ENCODE data around the gene MMP3. TPM values are rescaled to one million over a fixed set of nuclear protein-coding genes. Genes with fewer than 3 reads are reported as not detected.
"Not testable (repeated sequence)": the region's sequence is repeated elsewhere in the genome, so short reads cannot be mapped to it uniquely, and the experiment has no call there.

Gene MMP3
- total RNA-seq = not detected

DNA sequence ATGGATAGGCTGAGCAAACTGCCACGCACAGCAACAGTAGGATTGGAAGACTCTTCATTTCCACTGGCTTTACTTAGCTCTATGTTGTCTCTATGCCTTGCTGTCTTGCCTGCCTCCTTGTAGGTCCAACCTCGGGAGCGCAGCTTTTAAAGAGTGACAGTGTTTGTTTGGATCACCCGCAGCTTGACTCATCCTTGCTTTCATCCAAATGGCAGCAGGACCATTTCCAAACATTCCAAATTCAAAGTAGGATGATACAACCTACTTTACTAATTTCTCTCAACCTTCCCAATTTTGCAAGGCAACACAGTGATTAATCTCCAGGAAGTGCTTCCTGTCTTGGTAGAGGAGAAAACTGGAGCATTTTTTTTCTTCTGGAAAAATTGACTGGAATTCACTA, at the start of gene MMP3:
Gene MMP3 (minus strand): TSS at position 121 of the 400 bp plus-strand sequence. CDS start 63 bp downstream, at position 58.
- CTCF ChIA-PET = no interaction called here

DNA sequence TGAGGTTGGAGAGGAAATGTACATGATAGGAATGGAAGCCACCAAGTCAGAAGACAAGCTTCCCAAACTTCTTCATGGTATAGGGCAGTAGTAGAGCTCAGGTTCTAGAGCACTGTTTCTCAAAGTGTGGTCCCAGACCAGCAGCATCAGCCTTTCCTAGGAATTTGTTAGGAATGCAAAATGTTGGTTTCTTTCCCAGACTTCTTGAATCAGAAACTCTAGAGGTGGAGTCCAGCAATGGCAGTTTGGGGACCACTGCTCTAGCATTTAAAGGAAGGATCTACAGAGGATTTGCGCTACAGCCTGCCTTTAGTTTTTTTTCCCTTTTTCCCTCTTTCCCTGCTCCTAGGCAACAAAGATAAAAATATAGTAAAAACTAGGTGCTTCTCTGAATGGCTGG, 48.3 kb upstream of the MMP3 start:
- no peak for DNase-seq
- H3K4me1 Mint-ChIP-seq = no peaks in the 10 kb centered on the region
- ATAC-seq = no peak
- CTCF ChIA-PET = interaction anchor here (0.7 kb wide), 1 partner anchor 22 kb away, joined by 3 read pairs; no protein-coding TSS in a partner anchor
- no peaks in the 10 kb centered on the region for H3K36me3 Mint-ChIP-seq
- H3K9me3 Mint-ChIP-seq (ENCODE audit: low read depth) = peaks cover 4% of the 10 kb centered on the region
- no peak overlapping the region for H3K27ac Mint-ChIP-seq
- H3K4me3 Mint-ChIP-seq = no peak overlapping the region
- peaks cover 4% of the 10 kb centered on the region for H3K27me3 Mint-ChIP-seq

More for the DNA sequence above, at the start of gene MMP3:
- Mint-ChIP-seq H3K36me3 (no peaks in the 10 kb centered on the region), H3K27ac (no peak within 1 kb of the TSS), H3K9me3 (ENCODE audit: low read depth) (no peaks in the 10 kb centered on the region), H3K4me3 (no peak within 1 kb of the TSS), H3K27me3 (peaks cover 2% of the 10 kb centered on the region), H3K4me1 (no peaks in the 10 kb centered on the region)
- DNase-seq (no peak), ATAC-seq (no peak)

DNA sequence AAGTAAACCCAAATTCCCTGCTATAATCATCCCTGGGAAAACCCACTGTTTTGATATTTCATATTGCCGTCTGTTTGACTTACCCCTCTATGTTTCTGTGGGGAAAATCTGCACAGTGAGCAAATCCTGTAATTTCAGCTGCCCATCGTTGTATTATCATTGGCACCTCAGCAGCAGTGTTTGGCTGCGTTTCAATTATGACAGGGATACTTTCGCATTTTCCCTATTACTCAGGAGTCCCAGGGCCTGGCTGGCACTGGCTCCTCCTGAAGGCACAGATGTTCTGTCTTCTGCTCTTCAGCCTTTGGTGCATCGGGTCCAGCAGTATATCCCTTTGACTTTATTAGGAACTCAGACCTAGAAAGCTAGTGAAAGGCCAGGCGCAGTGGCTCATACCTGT, 43.6 kb upstream of the MMP3 start:
- Mint-ChIP-seq H3K9me3 (ENCODE audit: low read depth) (no peaks in the 10 kb centered on the region), H3K27me3 (peaks cover 4% of the 10 kb centered on the region), H3K4me1 (peaks cover 2% of the 10 kb centered on the region), H3K4me3 (no peak overlapping the region), H3K36me3 (no peaks in the 10 kb centered on the region), H3K27ac (no peak overlapping the region)
- CTCF ChIA-PET = no interaction called here
- DNase-seq = no peak
- no peak for ATAC-seq

DNA sequence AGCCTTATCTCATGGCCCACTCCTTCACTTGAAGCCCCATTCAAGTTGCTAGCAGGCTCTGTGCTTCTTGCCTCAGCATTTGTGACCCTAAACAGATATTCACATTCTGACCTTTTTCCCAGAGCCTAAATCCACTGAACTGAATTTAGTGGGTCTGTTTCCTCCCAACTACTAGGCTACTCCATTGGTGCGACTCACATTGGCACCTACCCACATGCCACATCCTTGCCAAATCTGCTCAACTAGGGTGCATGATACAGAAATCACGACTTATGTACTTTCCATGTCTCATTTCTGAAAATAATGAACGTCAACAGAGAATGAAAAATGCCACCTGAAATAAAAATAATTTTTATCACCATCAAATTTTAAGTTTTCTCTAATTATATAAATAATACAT, 39.7 kb upstream of the MMP3 start:
- DNase-seq = no peak
- Mint-ChIP-seq H3K4me1 (peaks cover 2% of the 10 kb centered on the region), H3K27me3 (peaks cover 3% of the 10 kb centered on the region), H3K36me3 (no peaks in the 10 kb centered on the region), H3K27ac (no peak overlapping the region), H3K4me3 (no peak overlapping the region), H3K9me3 (ENCODE audit: low read depth) (no peaks in the 10 kb centered on the region)
- no peak for ATAC-seq
- CTCF ChIA-PET = no interaction called here

DNA sequence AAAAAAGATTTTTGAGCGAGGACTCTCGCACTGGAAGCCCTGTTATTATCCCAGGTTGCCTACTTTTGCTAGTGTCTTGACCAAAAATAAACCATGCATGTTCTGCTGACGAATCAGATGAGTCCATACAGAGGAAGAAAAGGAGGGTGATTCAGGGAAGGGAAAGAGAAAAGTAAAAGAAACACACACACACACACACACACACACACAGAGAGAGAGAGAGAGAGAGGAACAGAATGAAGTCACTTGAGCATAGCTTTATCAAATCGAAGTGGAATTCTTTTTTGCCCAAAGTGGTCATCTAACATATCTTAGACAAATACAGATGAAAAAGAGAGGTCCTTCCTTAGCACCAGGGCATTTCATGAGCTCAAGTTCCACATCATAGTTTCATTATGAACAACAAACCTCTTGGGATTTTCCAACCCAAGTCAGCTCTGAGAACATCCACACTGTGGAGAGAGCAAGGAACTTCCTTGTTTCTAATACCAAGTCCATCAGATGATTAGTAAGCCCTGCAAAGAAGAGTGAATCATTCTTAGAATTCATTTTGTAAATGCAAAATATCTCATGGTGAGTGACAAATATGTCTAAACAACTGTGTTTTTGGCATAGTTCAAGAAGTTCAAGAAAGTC, 39.1 kb upstream of the MMP3 start:
- Mint-ChIP-seq H3K27ac (no peak overlapping the region), H3K4me1 (peaks cover 2% of the 10 kb centered on the region), H3K36me3 (no peaks in the 10 kb centered on the region), H3K27me3 (peaks cover 3% of the 10 kb centered on the region), H3K9me3 (ENCODE audit: low read depth) (no peaks in the 10 kb centered on the region), H3K4me3 (no peak overlapping the region)
- ATAC-seq (no peak), DNase-seq (no peak)
- CTCF ChIA-PET = no interaction called here

DNA sequence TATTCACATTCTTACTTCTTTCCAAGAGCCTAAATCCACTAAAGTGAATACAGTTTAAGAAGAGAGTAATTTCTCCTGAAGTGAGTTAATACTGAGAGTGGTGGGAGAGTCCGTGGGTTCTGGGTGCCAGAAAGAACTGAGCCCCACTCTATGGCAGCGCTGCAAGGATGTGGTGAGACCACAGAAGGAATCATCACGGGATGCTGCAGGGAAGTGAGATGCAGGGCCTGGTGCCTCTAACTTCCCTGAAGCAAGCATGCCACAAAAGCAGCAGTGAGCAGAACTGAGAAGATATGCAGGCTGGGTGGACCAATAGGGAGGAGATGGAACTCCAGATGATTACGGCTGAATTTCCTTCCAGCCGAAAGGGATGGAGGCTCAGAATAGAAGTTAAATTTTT, 36.4 kb upstream of the MMP3 start:
- H3K36me3 Mint-ChIP-seq = no peaks in the 10 kb centered on the region
- no peaks in the 10 kb centered on the region for H3K9me3 Mint-ChIP-seq (ENCODE audit: low read depth)
- no peak overlapping the region for H3K4me3 Mint-ChIP-seq
- ATAC-seq (no peak), DNase-seq (no peak)
- H3K4me1 Mint-ChIP-seq = peaks cover 2% of the 10 kb centered on the region
- no peak overlapping the region for H3K27ac Mint-ChIP-seq
- peaks cover 3% of the 10 kb centered on the region for H3K27me3 Mint-ChIP-seq
- CTCF ChIA-PET = no interaction called here

DNA sequence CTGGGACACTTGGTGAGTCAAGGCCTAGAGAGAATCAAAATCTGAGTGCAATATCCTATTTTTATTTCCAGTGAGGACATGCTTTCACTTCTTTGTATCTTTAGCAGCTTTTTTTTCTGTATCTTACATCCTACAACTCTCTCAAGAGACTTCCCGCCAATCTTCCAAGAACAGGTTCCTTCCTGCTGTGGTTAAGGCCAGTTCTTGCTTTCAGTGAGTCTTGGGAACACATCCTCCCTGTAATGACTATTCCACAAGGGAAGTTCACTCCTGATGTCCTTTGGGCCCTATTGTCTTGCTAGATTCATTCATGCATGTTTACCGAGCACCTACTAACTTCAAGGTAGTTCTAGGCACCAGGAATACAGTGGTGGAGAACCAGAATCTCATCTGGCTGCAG, 35.2 kb upstream of the MMP3 start:
- H3K9me3 Mint-ChIP-seq (ENCODE audit: low read depth) = no peaks in the 10 kb centered on the region
- H3K36me3 Mint-ChIP-seq = no peaks in the 10 kb centered on the region
- H3K4me3 Mint-ChIP-seq = no peak overlapping the region
- no peak for ATAC-seq
- DNase-seq = no peak
- peaks cover 3% of the 10 kb centered on the region for H3K27me3 Mint-ChIP-seq
- CTCF ChIA-PET = no interaction called here
- no peak overlapping the region for H3K27ac Mint-ChIP-seq
- H3K4me1 Mint-ChIP-seq = peaks cover 2% of the 10 kb centered on the region

DNA sequence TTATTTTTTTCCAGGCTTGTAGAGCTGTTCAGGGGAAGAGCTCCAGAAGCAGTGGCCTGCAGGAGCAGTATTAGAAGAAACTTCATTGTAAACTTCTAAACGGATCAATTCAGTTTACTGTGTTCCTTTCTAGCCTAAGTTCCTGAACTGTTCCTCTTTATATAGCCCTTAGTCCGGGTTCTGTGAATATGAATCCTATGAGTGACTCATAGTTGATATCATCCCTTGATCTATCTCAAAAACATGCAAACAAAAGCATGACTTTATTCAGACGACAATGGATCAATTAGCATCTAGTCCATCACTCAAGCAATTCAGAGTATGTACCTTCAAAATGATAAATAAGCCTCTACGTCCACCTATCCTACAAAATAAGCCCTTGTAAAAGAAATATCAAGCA, 31.4 kb upstream of the MMP3 start, which contains the start of gene MMP12:
Gene MMP12 (minus strand): TSS at position 131 of the 400 bp plus-strand sequence. CDS start 45 bp downstream, at position 86.
- Mint-ChIP-seq H3K27ac (no peak within 1 kb of the TSS), H3K27me3 (peaks cover 2% of the 10 kb centered on the region), H3K36me3 (no peaks in the 10 kb centered on the region), H3K4me3 (no peak within 1 kb of the TSS), H3K4me1 (no peaks in the 10 kb centered on the region), H3K9me3 (ENCODE audit: low read depth) (no peaks in the 10 kb centered on the region)
- ATAC-seq (no peak), DNase-seq (no peak)
- CTCF ChIA-PET = no interaction called here

DNA sequence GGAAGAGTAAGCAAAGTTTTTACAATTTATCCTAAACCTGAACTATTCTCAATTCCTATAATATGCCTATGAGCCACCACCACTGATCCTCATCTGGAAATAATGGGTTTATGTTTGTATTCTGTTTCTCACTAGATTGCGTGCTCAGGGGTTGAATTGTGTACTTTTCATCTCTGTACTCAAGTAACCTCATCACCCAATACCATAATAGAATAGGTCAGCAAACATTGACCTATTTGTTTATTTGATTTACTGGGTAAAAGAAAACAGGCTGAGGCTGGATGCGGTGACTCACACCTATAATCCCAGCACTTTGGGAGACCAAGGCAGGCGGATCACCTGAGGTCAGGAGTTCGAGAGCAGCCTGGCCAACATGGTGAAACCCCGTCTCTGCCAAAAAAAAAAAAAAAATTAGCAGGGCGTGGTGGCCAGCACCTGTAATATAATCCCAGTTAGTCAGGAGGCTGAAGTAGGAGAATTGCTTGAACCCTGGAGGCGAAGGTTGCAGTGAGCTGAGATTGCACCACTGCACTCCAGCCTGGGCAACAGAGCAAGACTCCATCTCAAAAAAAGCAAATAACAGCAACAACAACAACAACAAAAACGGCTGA, 26.1 kb upstream of the MMP3 start:
- H3K4me3 Mint-ChIP-seq; H3K36me3 Mint-ChIP-seq; DNase-seq; ATAC-seq; H3K4me1 Mint-ChIP-seq; H3K9me3 Mint-ChIP-seq (ENCODE audit: low read depth); H3K27ac Mint-ChIP-seq; H3K27me3 Mint-ChIP-seq: not testable (repeated sequence)
- CTCF ChIA-PET = interaction anchor here (0.5 kb wide), 1 partner anchor 23 kb away, joined by 3 read pairs; no protein-coding TSS in a partner anchor

DNA sequence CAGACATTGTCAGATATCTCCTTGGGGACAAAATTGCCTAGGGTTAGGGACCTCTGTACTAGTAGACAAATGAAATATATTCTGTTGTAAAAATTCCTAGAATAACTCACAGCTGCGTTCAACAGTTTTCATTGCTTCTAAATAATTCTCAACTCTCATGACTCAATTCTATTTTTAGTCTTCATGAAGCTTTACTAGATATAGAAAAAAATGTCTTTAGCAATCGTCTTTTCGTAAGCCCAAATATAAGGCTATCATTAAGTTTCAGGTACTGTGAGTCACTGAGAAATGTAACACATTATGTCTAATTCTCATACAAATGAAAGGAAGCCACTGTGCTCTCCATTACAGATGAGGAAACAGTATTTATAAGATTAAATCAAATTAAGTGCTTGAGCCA, 24.9 kb upstream of the MMP3 start:
- CTCF ChIA-PET = no interaction called here
- no peaks in the 10 kb centered on the region for H3K4me1 Mint-ChIP-seq
- H3K27me3 Mint-ChIP-seq = peaks cover 4% of the 10 kb centered on the region
- H3K4me3 Mint-ChIP-seq = no peak overlapping the region
- ATAC-seq = no peak
- H3K27ac Mint-ChIP-seq = no peak overlapping the region
- H3K36me3 Mint-ChIP-seq = no peaks in the 10 kb centered on the region
- DNase-seq = no peak
- H3K9me3 Mint-ChIP-seq (ENCODE audit: low read depth) = no peaks in the 10 kb centered on the region

DNA sequence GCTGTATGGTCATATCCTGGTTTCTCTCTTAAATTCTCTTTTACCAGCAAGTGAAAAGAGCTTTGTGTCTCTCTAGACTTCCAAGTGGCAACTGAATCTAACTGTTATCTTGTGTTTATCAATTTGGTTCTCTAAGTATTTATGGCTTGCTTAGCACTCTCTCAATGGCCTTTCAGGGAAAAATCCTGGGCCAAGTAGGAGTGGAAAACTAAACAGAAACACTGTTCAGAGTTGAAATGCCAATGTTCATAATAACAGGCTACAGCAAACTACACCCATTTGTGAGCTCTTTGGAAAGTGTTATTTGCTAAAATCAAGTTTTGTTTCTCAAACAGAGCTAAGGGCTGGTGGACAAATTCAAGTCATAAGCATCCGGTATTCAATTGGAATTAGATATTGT, 21.3 kb upstream of the MMP3 start:
- Mint-ChIP-seq H3K36me3 (no peaks in the 10 kb centered on the region), H3K4me3 (no peak overlapping the region), H3K4me1 (no peaks in the 10 kb centered on the region), H3K9me3 (ENCODE audit: low read depth) (peaks cover 4% of the 10 kb centered on the region), H3K27me3 (peaks cover 13% of the 10 kb centered on the region), H3K27ac (no peak overlapping the region)
- CTCF ChIA-PET = no interaction called here
- ATAC-seq (no peak), DNase-seq (no peak)

DNA sequence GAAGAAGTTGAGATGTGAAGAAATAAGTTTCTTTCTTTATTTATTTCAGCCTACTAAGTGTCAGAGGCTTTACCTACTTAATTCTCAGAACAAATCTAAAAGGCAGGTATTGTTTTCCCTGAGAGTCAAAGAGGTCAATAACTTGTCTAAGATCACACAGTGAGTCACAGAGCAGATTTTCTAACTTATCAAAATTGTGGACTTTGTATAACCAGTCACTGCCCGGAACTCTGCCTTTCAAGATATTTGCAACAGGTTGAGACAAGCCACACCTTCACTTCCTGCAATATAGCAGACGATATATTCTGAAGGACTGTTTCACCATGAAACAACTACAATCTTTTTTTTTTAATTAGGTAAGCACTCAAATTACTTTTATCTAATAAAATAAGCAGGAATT, 10.5 kb upstream of the MMP3 start:
- CTCF ChIA-PET = no interaction called here
- no peak overlapping the region for H3K4me3 Mint-ChIP-seq
- no peaks in the 10 kb centered on the region for H3K9me3 Mint-ChIP-seq (ENCODE audit: low read depth)
- H3K4me1 Mint-ChIP-seq = no peaks in the 10 kb centered on the region
- peaks cover 8% of the 10 kb centered on the region for H3K27me3 Mint-ChIP-seq
- H3K27ac Mint-ChIP-seq = no peak overlapping the region
- ATAC-seq (no peak), DNase-seq (no peak)
- H3K36me3 Mint-ChIP-seq = no peaks in the 10 kb centered on the region

DNA sequence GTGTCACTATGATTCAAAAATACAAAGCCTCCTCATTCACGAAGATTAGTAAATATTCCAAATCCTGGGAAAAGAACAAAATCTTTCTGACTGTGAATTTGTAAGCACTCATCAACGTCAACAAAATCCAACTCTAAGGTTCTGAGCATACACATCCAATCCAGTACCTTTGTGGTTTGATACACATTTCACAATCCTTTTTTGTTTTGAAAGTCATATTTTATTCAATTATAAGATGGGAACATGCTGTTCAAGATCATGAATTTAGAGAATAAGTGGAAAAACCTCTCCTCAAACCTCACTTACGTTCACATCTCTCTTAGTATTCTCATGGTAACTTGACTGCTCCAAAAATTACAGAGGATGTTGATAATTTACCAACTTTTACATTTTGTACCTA, 9.6 kb upstream of the MMP3 start:
- DNase-seq (no peak), ATAC-seq (no peak)
- H3K4me3 Mint-ChIP-seq = no peak overlapping the region

DNA sequence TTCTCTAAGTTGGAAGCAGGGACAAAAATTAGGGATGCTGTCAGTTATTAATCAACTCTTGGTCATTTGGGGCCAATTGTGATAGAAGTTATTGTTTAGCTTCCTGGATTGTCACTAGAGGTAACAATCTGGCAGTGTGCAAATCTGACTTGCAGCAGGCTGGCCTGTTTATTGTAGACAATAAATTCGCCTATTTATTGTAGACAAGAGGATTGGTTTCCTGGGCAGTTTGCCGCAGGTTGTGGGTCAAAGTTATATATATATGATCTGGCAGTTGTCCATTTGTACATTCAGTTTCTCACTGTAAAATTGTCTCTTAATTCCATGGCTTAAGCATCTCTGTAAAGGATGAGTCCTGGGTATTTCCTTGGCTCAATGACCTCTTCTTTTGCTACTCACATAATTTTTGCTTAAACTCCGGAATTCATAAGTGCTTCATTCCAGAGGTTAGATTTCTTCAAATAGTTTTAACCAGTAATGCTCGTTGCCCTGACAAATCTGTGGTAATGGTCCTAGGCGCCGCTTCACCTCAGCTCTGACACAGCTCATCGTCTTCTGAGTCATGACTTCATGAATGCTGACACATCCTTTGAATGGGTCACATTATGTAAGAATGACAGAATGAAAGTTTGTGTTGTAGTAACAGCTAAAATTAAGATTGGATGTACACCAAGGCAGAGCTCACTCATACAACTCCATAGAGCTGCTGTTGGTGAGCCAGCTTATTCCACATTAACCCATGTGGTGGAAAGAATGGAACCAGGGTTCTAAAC, 7.8 kb upstream of the MMP3 start:
- Mint-ChIP-seq H3K4me3 (no peak overlapping the region), H3K4me1 (no peaks in the 10 kb centered on the region), H3K27ac (no peak overlapping the region), H3K27me3 (peaks cover 14% of the 10 kb centered on the region), H3K36me3 (no peaks in the 10 kb centered on the region), H3K9me3 (ENCODE audit: low read depth) (no peaks in the 10 kb centered on the region)
- DNase-seq = no peak
- no peak for ATAC-seq
- CTCF ChIA-PET = no interaction called here

More for the DNA sequence above, 9.6 kb upstream of the MMP3 start:
- CTCF ChIA-PET = no interaction called here
- peaks cover 12% of the 10 kb centered on the region for H3K27me3 Mint-ChIP-seq
- H3K4me1 Mint-ChIP-seq = no peaks in the 10 kb centered on the region
- H3K36me3 Mint-ChIP-seq = no peaks in the 10 kb centered on the region
- no peak overlapping the region for H3K27ac Mint-ChIP-seq
- no peaks in the 10 kb centered on the region for H3K9me3 Mint-ChIP-seq (ENCODE audit: low read depth)
